Activated CD4-positive, alpha-beta T cell treated with anti-CD3 and anti-CD28 coated beads for 36 hours (primary cell): ENCODE results near the gene CEP76. TPM values are rescaled to one million over a fixed set of nuclear protein-coding genes. Genes with fewer than 3 reads are reported as not detected.

ENCODE experiments used
- ATAC-seq: fragments of 200-7000 bp; cut with Tn5 transposase; one replicate; pipeline ENCODE4 v1.10.0; 2021; ENCODE audit warnings: mild to moderate bottlenecking, moderate library complexity
- CTCF ChIA-PET: fragments of 350-600 bp; sonication (Branson Sonifier 250); formaldehyde crosslinking; loops from one replicate; lab custom pipeline; 2021; ENCODE audit warnings: antibody characterized with exemption; lab: Charles Lee
- POLR2A ChIA-PET: fragments of 350-600 bp; sonication (Branson Sonifier 250); formaldehyde crosslinking; loops from one replicate; lab custom pipeline; 2021; ENCODE audit warnings: antibody characterized with exemption, inconsistent platforms; lab: Charles Lee
- DNase-seq: peaks from one replicate; pipeline ENCODE4 v3.0.0-alpha.2; 2020
- H3K27ac Mint-ChIP-seq: one replicate; pipeline ENCODE4 v1.8.0; 2021; ENCODE audit warnings: mixed read lengths
- H3K27me3 Mint-ChIP-seq: one replicate; pipeline ENCODE4 v1.8.0; 2021; ENCODE audit warnings: mixed read lengths
- H3K36me3 Mint-ChIP-seq: one replicate; pipeline ENCODE4 v1.8.0; 2021; ENCODE audit warnings: low read depth, mixed read lengths
- H3K4me1 Mint-ChIP-seq: one replicate; pipeline ENCODE4 v1.8.0; 2021; ENCODE audit warnings: mixed read lengths
- H3K4me3 Mint-ChIP-seq: one replicate; pipeline ENCODE4 v1.8.0; 2021; ENCODE audit warnings: mild to moderate bottlenecking, moderate library complexity, mixed read lengths
- H3K9me3 Mint-ChIP-seq: one replicate; pipeline ENCODE4 v1.8.0; 2021; ENCODE audit warnings: low read depth, mixed read lengths
- intact Hi-C, 2 experiments: fragments of 100-400 bp; cut with DNase I in 1 of 2; cut with micrococcal nuclease in 1 of 2; formaldehyde crosslinking; loops; one replicate each; pipeline versions ENCODE4 v1.14.2 to v1.15.1; 2022 to 2024; cut with DNase I, micrococcal nuclease
- total RNA-seq, 2 experiments: library from RNA; stranded (reverse); gene quantifications; one replicate each; pipeline ENCODE4 v1.2.3, GENCODE V29; 2021

CEP76 gene
- total RNA-seq, 2 experiments from 2014 or later, result 12.5 to 13.9 TPM

GRCh38 chr18:12703664-12704063, 1.1 kb upstream of the CEP76 start:
- CTCF ChIA-PET, result interaction anchor here (0.6 to 1.1 kb wide), 4 partner anchors 179 to 824 kb away, joined by 3 to 4 read pairs (median 3); no protein-coding TSS in a partner anchor
- peak overlapping the region; percentile 96 for H3K4me3 Mint-ChIP-seq
- no peaks in the 10 kb centered on the region for H3K9me3 Mint-ChIP-seq
- POLR2A ChIA-PET, result interaction anchor here (0.6 to 2.3 kb wide), 3 partner anchors 73 to 327 kb away, joined by 3 to 10 read pairs (median 3); partner anchors contain the start of gene AFG3L2
- intact Hi-C loops, result loop anchor here (2.0 to 5.0 kb wide), 7 partner anchors 47 to 1023 kb away; partner anchors contain the start of genes CEP192 (in 1 of the 2), CHMP1B (in 1 of the 2), FAM210A (in 1 of the 2) and IMPA2 (in 1 of the 2)
- DNase-seq (peak; percentile 48), ATAC-seq (peak; percentile 12)
- H3K4me1 Mint-ChIP-seq, result peaks cover 30% of the 10 kb centered on the region
- peak overlapping the region; percentile 96 for H3K27ac Mint-ChIP-seq
- no peaks in the 10 kb centered on the region for H3K27me3 Mint-ChIP-seq
- peaks cover 28% of the 10 kb centered on the region for H3K36me3 Mint-ChIP-seq

- peak; percentile 53 for ATAC-seq
- peaks cover 30% of the 10 kb centered on the region for H3K4me1 Mint-ChIP-seq
- H3K9me3 Mint-ChIP-seq, result no peaks in the 10 kb centered on the region
- DNase-seq, result no peak
- intact Hi-C loops, result loop anchor here (2.0 to 5.0 kb wide), 7 partner anchors 46 to 1024 kb away; partner anchors contain the start of genes CEP192 (in 1 of the 2), CHMP1B (in 1 of the 2), FAM210A (in 1 of the 2) and IMPA2 (in 1 of the 2)
- CTCF ChIA-PET, result interaction anchor here (0.7 to 1.6 kb wide), 4 partner anchors 180 to 825 kb away, joined by 3 to 5 read pairs (median 4); partner anchors contain the start of gene AFG3L2
- H3K4me3 Mint-ChIP-seq, result peak overlapping the region; percentile 96
- H3K36me3 Mint-ChIP-seq, result peaks cover 29% of the 10 kb centered on the region
- no peaks in the 10 kb centered on the region for H3K27me3 Mint-ChIP-seq
- H3K27ac Mint-ChIP-seq, result peak overlapping the region; percentile 96
- POLR2A ChIA-PET, result interaction anchor here (1.0 to 2.3 kb wide), 7 partner anchors 18 to 326 kb away, joined by 3 to 12 read pairs (median 5); partner anchors contain the start of genes AFG3L2, CEP192 and PTPN2
Observed at GRCh38 chr18:12703096-12703567, 609 bp upstream of the CEP76 start.

GRCh38 chr18:12701161-12701560, 1.4 kb downstream of the CEP76 start:
- POLR2A ChIA-PET, result interaction anchor here (1.7 kb wide), 1 partner anchor 290 kb away, joined by 5 read pairs; the partner anchor contains the start of gene CEP192
- CTCF ChIA-PET, result interaction anchor here (0.7 to 1.3 kb wide), 3 partner anchors 9 to 234 kb away, joined by 3 to 5 read pairs (median 4); no protein-coding TSS in a partner anchor
- H3K27me3 Mint-ChIP-seq, result no peaks in the 10 kb centered on the region
- no peak for ATAC-seq
- H3K4me3 Mint-ChIP-seq, result peak overlapping the region; percentile 96
- no peak for DNase-seq
- peaks cover 19% of the 10 kb centered on the region for H3K36me3 Mint-ChIP-seq
- no peaks in the 10 kb centered on the region for H3K9me3 Mint-ChIP-seq
- H3K4me1 Mint-ChIP-seq, result peaks cover 30% of the 10 kb centered on the region
- intact Hi-C loops, result loop anchor here (5.0 kb wide), 3 partner anchors 291 to 849 kb away; partner anchors contain the start of genes CEP192 (in 1 of the 2) and CHMP1B (in 1 of the 2)
- peak overlapping the region; percentile 96 for H3K27ac Mint-ChIP-seq

DNA sequence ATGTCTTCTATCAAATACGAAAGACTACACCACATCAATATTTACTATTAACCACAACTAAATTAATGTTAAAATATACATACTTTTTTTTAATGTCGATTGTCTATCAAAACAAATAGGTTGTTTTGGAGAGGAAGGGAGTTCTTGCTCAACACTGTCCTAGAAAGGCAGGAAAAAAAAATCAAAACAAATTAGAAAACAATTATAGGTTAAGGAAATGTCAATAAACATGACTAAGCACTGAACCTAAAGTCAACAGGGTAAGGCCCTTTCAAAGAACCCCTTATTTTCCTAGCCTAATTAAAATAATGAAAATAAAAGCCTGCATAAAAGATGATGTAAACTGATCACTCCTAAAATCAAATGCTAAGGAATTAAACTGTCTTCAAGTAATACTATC, 2.8 kb downstream of the CEP76 start:
- ATAC-seq, result no peak
- no peak for DNase-seq
- Mint-ChIP-seq H3K27me3 (no peaks in the 10 kb centered on the region), H3K36me3 (peaks cover 19% of the 10 kb centered on the region), H3K4me3 (no peak overlapping the region), H3K27ac (no peak overlapping the region), H3K4me1 (peaks cover 21% of the 10 kb centered on the region), H3K9me3 (no peaks in the 10 kb centered on the region)
- intact Hi-C loops, result loop anchor here (5.0 kb wide), 3 partner anchors 293 to 847 kb away; partner anchors contain the start of genes CEP192 (in 1 of the 2) and CHMP1B (in 1 of the 2)
- ChIA-PET POLR2A (interaction anchor here (0.7 kb wide), 1 partner anchor 315 kb away, joined by 4 read pairs; no protein-coding TSS in a partner anchor), CTCF (interaction anchor here (0.7 kb wide), 1 partner anchor 320 kb away, joined by 3 read pairs; no protein-coding TSS in a partner anchor)

GRCh38 chr18:12694032-12694431, 8.5 kb downstream of the CEP76 start:
- Mint-ChIP-seq H3K4me3 (no peak overlapping the region), H3K9me3 (no peaks in the 10 kb centered on the region), H3K4me1 (peaks cover 14% of the 10 kb centered on the region), H3K36me3 (peaks cover 18% of the 10 kb centered on the region), H3K27ac (no peak overlapping the region), H3K27me3 (no peaks in the 10 kb centered on the region)
- ATAC-seq (peak; percentile 68), DNase-seq (peak; percentile 10)
- intact Hi-C loops, result no loop called here
- POLR2A ChIA-PET, result interaction anchor here (0.6 kb wide), 3 partner anchors 25 to 226 kb away, joined by 3 to 7 read pairs (median 3); no protein-coding TSS in a partner anchor
- CTCF ChIA-PET, result interaction anchor here (0.6 kb wide), 1 partner anchor 34 kb away, joined by 3 read pairs; no protein-coding TSS in a partner anchor

GRCh38 chr18:12692206-12692605, 10.3 kb downstream of the CEP76 start:
- no peak for DNase-seq
- Mint-ChIP-seq H3K27me3 (no peaks in the 10 kb centered on the region), H3K9me3 (no peaks in the 10 kb centered on the region), H3K4me1 (peaks cover 14% of the 10 kb centered on the region), H3K4me3 (no peak overlapping the region), H3K36me3 (peaks cover 10% of the 10 kb centered on the region), H3K27ac (no peak overlapping the region)
- intact Hi-C loops, result no loop called here
- no peak for ATAC-seq
- POLR2A ChIA-PET, result interaction anchor here (0.9 kb wide), 1 partner anchor 254 kb away, joined by 4 read pairs; no protein-coding TSS in a partner anchor
- CTCF ChIA-PET, result interaction anchor here (0.6 to 0.7 kb wide), 3 partner anchors 9 to 239 kb away, joined by 3 to 4 read pairs (median 3); no protein-coding TSS in a partner anchor

DNA sequence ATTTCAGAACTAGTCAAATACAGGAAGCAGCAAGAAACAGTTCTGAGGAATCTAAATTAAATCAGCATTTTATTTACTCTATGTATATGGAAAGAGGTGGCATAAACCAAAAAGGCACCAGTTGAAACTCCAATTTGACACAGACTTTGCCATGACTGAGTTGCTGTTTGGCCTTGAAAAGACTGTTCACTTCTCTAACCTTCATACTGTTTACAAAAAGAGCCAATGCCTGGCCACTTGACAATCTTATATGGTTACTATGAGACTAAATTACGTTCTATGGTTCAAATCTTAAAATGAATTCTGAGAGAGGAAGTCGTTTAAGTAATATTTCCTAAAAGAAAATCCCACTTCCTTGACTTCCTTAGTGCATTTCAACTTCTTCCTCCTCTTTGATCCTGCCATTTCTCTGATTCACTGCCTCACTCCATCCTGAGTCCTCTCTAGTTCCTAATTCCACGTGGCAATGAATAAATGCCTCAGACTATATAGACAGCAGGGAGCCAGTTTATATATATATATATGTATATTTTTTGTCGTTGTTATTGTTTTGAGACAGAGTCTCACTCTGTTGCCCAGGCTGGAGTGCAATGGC, 13.2 kb downstream of the CEP76 start:
- intact Hi-C loops, result no loop called here
- H3K27me3 Mint-ChIP-seq, result no peaks in the 10 kb centered on the region
- POLR2A ChIA-PET, result no interaction called here

DNA sequence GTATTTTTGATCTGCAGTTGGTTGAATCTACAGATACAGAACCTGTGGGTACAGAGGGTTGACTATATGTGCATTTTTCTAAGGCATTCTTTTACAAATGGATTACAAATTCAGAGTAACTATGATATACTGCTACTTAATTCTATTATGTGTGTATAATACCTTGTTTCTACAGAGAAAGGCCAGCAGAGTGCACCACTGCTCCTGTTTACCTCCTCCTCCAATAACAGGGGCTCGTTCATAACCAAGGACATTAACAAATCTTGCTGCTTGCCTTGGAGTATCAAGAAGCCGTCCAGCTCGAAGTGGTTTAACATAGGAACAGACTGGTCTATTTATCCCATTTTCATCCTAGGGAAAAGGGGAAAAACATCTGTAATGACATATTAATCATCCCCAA, 16.4 kb downstream of the CEP76 start:
- ATAC-seq (peak; percentile 55), DNase-seq (peak; percentile 25)
- H3K4me3 Mint-ChIP-seq, result no peak overlapping the region
- H3K27me3 Mint-ChIP-seq, result no peaks in the 10 kb centered on the region
- intact Hi-C loops, result no loop called here
- POLR2A ChIA-PET, result no interaction called here
- CTCF ChIA-PET, result interaction anchor here (0.6 to 1.0 kb wide), 4 partner anchors 40 to 777 kb away, joined by 3 read pairs; no protein-coding TSS in a partner anchor
- peaks cover 2% of the 10 kb centered on the region for H3K36me3 Mint-ChIP-seq
- peaks cover 2% of the 10 kb centered on the region for H3K4me1 Mint-ChIP-seq
- no peaks in the 10 kb centered on the region for H3K9me3 Mint-ChIP-seq
- H3K27ac Mint-ChIP-seq, result no peak overlapping the region

More for the DNA sequence above, 13.2 kb downstream of the CEP76 start:
- ATAC-seq, result no peak
- Mint-ChIP-seq H3K4me3 (no peak overlapping the region), H3K4me1 (peaks cover 13% of the 10 kb centered on the region), H3K27ac (no peak overlapping the region), H3K9me3 (no peaks in the 10 kb centered on the region), H3K36me3 (peaks cover 8% of the 10 kb centered on the region)
- CTCF ChIA-PET, result no interaction called here
- no peak for DNase-seq

GRCh38 chr18:12679183-12679786, 23.2 kb downstream of the CEP76 start:
- peak overlapping the region; percentile 58 for H3K27ac Mint-ChIP-seq
- no peak for ATAC-seq
- no peak overlapping the region for H3K4me3 Mint-ChIP-seq
- peaks cover 6% of the 10 kb centered on the region for H3K4me1 Mint-ChIP-seq
- intact Hi-C loops, result no loop called here
- ChIA-PET CTCF (interaction anchor here (0.6 kb wide), 1 partner anchor 35 kb away, joined by 4 read pairs; no protein-coding TSS in a partner anchor), POLR2A (no interaction called here)
- no peaks in the 10 kb centered on the region for H3K27me3 Mint-ChIP-seq
- no peaks in the 10 kb centered on the region for H3K9me3 Mint-ChIP-seq
- DNase-seq, result no peak
- H3K36me3 Mint-ChIP-seq, result peaks cover 15% of the 10 kb centered on the region

- no peak for ATAC-seq
- H3K36me3 Mint-ChIP-seq, result peaks cover 4% of the 10 kb centered on the region
- H3K27me3 Mint-ChIP-seq, result no peaks in the 10 kb centered on the region
- peaks cover 3% of the 10 kb centered on the region for H3K4me1 Mint-ChIP-seq
- H3K9me3 Mint-ChIP-seq, result no peaks in the 10 kb centered on the region
- H3K27ac Mint-ChIP-seq, result no peak overlapping the region
- no peak overlapping the region for H3K4me3 Mint-ChIP-seq
- POLR2A ChIA-PET, result no interaction called here
- DNase-seq, result no peak
- intact Hi-C loops, result no loop called here
- CTCF ChIA-PET, result no interaction called here
Observed at GRCh38 chr18:12668041-12668440, 34.5 kb downstream of the CEP76 start.
